HL-60/S4 treated with retinoic acid at 250 ng/mL for 4 days and 3 days (cell line): Measurements from ENCODE around the gene ST3GAL6.

Experiments used
- in situ Hi-C: fragments of 300-500 bp; cut with MboI; formaldehyde crosslinking; loops from 2 replicates; pipeline ENCODE4 v1.7.0; 2022; ENCODE audit warnings: low sequenced_read_pairs

ST3GAL6 gene

DNA sequence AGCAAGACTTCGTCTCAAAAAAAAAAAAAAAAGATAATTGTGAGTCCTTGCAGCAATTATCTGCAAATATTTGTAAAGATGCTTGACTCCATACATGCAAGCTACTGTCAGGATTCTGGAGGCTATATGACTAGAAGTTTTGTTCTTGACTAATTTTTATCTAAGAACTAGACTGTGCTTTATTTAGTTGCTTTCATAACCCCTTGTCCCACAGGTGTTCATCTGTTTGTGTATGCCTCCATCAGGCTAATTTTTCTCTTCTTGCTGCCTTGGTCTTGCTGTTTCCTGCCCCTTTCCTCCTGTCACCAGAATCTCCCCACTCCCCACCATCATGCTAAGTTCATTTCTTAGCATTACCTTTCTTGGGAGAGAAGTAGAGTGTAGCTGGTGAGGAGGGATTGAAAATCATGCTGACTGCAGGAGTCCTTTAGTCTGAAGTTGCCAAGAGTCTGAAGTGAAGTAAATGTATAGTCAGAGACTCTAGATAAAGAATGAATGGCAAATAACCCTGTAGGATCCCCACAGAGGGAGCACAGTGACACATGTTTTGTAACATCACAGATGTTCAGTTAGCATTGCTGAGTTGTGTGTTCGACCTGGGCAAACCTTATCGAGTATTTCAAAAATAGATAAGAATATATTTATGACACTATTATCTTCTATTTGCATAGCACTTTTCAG lies 12.5 kb downstream of the ST3GAL6 start:
- in situ Hi-C loops = no loop called here

DNA sequence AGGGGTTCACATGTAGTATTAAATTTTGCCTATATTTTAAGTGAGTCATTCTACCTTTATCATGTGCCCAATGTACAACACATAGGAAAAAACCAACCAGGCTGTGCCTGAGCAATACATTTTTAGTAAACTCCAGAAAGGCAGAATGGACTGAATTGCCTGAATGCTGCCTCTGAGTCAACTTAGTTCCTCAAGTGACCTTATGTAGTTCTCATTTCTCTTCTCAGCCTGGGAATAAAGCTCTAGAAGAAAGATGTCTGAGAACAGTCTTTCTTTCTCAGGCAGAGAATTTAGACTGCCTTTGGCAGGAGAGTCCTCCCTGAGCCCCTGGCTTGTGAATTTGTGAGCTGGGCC lies 13.0 kb downstream of the ST3GAL6 start:
- in situ Hi-C loops = no loop called here

DNA sequence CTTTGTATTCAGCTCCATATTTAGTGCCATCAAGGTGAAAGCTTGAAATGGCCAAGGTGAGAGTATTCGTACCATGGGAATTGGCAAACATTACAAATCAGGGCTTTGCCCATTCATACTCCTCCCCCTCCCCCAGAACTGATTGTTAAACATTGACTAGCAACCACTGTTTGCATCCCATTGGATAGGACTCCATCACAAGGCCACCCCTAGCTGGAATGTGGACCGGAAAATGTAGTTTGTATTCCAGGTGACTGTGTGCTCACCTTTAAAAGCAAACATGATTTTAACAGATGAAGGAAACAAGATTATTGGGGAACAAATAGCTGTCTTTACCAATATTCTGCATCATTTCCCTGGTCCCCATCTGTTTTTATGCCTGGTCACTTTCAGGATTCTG lies 14.1 kb downstream of the ST3GAL6 start:
- in situ Hi-C loops = no loop called here

GRCh38 chr3:98777801-98778220 lies 14.7 kb downstream of the ST3GAL6 start:
- in situ Hi-C loops = no loop called here

GRCh38 chr3:98778383-98778782 lies 15.2 kb downstream of the ST3GAL6 start:
- in situ Hi-C loops = no loop called here

DNA sequence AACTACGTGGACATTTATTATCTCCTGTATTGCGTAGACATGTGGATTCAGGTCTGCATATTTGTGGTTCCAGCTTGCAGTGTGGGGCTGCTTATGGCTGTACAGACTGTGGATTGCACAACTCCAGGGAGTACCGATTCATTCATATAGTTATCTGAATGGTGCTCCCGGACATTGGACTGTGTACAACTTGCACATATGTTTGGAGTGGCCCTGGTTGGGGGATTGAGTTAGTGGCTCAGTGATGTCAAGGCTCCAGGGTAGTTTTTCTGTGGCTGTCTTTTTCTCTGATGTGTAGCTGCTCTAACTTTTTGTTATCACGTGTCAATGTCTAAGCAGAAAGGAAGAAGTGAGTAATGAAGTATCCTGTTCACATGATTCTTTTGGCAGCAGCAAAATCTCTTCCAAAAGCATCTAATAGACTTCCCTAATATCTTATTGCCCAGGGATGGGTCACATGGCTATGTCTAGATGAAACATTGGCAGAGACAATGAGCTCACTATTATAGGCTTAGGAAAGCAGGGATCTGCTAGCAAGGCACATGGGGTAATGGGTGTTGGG lies 15.8 kb downstream of the ST3GAL6 start:
- in situ Hi-C loops = no loop called here

- in situ Hi-C loops = no loop called here
These were observed 16.6 kb downstream of the ST3GAL6 start for GRCh38 chr3:98779541-98780335.

DNA sequence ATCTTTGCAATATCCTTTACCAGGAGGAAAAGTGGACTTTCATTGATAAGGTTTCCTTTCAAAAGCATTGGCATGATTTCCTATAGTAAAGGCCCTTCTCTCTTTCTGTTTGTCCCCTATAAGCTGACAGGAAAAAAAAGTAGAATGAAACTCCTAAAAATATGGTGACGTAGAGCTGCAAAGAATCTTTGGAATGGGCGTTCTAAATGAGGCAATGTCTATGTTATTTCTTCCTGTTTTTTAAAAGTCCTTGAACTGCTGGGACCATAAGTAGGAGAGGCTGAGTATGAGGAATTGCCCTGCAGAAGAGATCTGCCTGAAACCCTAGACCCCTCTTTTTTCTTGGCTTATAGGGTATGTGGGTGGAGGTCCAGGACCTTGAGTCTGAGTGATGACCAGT lies 17.2 kb downstream of the ST3GAL6 start:
- in situ Hi-C loops = no loop called here

DNA sequence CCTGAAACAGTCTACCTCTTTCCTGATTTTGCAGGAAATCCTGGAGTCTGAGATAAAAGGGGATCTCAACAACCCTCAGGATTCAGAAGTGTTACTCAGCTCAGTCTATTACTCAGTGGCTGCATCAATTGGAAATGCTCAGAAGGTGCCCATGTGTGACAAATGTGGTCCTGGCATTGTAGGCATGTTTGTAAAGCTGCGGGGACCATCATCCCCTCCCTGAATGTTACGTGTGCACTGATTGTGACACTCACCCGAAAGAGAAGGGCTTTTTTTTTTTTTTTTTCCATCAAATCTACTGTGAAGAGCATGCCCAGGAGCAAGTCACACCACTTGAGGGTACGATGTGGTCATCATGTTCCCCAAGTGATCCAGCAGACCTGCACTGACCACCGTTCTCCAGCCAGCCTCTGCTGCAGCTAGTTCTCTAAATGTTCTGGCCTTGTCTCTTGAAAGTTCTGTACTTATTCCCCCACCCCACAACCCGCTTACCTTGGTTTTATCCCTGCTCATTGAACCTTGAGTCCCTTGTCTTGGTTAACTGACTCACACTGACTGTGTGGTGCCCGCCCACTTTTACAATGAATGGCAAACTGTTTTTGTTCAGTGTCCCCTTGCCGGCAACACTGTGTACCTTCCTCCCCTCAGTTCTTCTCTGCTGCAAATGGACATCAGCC lies 19.8 kb downstream of the ST3GAL6 start:
- in situ Hi-C loops = no loop called here

DNA sequence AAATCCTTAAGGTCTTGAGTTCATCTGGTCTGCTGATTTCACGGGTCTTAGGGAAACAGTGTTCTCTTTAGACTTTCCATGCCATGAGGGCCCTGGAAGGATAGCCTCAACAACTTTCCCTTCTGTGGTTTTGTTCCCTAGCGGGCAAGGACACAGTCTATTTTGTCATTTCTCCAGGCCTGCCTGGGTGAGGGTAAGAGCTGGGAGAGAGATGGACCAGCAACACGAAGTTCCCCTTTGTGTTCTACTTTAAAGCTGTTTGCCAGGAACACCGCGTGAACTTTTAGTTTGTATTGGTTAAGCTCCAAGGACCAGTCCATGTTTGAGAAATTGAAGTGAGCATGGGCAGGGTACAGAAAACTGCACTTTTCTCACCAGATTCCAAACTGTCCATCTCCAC lies 20.9 kb downstream of the ST3GAL6 start:
- in situ Hi-C loops = no loop called here

DNA sequence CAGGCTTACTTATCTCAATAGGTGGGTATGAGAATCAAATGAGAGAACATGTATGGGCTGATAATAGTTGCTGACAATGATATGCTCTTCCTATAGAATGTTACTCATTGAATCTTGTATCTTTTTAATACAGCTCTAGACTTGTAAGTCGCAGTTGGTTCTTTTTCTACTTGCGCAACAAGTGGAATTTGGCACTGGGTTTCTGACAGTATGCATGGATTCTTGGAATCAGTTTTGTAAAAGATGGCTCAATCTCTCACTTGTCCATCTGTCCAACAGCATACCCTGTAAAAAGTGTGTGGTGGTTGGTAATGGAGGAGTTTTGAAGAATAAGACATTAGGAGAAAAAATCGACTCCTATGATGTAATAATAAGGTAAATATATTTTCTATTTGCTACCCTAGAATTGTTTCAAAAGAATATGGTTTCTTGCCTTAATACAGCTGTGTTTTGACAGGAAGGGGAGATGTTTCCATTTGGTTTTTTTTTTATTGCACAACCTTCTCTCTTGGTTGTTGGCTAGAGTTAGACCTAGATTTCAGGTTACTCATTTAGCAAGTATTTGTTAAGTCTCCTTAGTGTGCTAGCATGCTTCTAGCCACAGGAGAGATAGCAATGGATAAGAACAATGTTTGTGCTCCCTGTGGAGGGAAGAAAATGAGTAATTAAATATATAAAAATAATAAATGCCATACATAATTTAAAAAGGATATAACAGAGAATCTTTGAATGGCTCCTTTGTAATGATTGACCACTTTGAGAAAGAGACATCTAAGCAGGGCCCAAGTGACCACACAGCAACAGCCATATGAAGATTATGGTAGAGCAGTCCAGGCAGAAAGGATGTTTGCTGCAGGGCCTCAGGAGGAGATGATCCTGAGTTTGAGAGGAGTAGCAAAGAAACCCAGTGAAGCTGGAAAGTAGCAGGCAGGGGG lies 21.8 kb downstream of the ST3GAL6 start:
- in situ Hi-C loops = no loop called here

DNA sequence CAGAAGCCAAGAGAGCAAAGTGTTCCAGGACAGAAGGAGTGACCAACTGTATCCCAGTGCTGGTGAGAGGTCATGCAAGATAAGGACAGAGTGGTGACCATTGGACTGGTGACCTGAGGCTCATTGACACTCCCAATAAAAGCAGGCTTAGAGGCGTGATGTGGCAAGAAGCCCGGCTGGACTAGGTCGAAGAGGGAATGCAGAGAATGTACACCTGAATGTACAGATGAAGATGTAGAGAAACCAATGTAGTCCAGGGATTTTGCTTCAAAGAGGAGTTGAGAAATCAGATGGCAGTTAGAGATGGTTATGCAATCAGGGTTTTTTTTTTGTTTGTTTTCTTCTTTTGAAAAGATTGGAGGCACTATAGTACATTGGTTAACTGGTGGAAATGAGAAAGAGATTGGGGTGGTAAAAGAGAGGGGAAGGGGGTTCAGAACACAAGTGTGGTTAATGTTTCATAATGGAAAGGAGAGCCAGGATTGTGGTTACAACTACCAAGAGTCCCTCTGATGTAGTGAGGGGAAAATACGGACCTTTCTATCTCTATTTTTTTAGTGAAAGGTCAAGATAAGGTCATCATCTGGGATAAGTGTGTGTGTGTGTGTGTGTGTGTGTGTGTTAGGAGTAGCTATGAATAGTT lies 23.3 kb downstream of the ST3GAL6 start:
- in situ Hi-C loops = no loop called here

- in situ Hi-C loops = no loop called here
These were observed 24.0 kb downstream of the ST3GAL6 start for GRCh38 chr3:98787181-98787580.

- in situ Hi-C loops = no loop called here
These were observed 25.5 kb downstream of the ST3GAL6 start for GRCh38 chr3:98788651-98789050.

DNA sequence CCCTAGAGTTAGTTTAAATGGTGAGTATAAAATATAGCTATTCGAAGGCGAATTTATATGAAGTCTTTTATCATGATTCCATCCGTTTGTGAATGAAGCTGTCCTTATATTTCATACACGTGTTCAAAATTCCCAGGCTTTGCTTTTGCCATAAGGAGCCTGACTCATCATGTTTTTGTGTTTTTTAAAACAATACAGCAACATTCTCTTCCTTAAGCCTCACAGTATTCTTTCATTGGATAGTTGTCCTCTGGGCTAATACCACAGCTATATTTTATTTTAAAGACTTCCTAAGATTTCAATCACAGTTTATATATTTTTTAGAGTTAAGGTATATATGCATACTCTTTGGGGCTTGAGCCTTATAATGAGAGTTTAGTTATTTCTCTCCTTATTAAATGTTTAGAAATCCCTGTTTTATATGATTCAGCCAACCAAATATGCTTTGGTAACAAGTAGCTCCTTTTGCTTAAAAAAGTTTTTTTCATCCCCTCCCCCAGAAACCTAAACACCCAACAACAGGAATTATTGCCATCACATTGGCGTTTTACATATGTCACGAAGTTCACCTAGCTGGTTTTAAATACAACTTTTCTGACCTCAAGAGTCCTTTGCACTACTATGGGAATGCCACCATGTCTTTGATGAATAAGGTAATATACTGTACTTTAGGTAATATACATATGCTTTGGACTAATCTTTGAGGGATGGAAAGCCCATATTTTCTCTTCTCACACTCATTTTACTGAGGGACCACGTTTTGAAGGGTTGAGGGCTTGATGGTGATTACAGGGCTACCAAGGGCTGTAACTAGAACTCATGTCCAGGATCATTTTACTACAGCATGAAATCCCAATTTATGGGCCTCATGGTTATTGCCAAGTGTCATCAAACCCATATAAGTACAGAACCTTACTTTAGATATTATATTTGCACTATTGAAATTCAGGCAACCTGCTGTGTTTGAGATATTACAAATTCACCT lies 28.5 kb downstream of the ST3GAL6 start:
- in situ Hi-C loops = no loop called here

DNA sequence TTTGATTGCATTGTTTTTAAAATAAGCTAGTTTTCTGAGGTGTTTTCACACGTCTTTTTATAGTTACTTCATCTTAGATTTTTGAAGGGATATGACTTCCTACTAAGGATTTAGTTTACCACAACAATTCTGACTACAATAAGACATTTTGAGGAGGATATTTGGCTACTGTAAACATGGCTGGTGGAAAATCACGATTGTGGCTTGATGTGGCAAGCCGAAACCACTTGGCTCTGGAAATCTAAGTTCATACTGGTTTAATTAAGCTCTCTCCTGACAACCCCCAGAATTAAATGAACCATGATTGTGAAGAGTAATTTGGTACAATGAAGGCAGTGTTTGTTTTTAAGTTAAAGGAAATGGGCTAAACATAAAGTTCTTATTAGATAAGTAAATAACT lies 30.8 kb downstream of the ST3GAL6 start:
- in situ Hi-C loops = no loop called here

DNA sequence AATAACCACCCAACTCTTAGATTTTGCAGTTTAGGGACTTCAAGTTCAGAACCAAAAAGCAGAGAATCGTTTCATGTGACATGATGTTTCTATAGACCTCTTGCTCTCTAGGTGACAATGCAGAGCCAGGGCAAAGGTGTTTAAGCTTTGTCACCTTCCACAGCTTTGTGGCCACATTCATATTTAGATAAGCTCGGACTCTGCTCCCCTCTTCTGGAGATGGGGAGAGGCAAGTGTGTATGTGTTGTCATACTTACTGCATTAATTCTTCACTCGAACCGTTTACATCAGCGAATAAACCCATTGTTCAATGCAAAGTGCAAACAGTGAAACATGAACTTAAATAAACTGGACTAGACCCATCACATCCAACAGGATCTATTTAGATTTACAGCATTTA lies 33.2 kb downstream of the ST3GAL6 start:
- in situ Hi-C loops = no loop called here

GRCh38 chr3:98797905-98798304 lies 34.8 kb downstream of the ST3GAL6 start:
- in situ Hi-C loops = no loop called here

DNA sequence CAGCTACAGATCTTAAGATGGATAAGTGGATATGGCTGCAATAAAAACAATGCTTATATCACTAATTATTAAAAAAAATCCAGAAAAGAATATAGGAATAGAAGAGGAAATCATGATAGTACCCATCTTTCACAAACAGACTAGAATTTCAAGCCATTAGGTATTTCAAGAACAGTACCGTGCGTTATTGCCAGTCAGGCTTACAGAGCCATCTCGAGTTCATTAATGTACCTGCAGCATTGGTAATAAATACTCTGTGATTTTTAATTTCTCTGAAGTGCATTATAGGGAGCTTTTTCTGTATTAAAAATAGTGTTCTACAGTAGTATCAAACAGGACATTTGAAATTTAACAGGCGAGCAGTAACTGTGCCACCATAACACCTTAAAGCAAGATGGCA lies 35.7 kb downstream of the ST3GAL6 start:
- in situ Hi-C loops = no loop called here
